H1 (cell line): ENCODE measurements around the gene CDCA4. TPM values are rescaled to one million over a fixed set of nuclear protein-coding genes. Genes with fewer than 3 reads are reported as not detected.

ENCODE experiments used
- CTCF ChIA-PET: fragments of 300-600 bp; sonication (Branson Sonifier 250); formaldehyde crosslinking; loops from one replicate; lab custom pipeline; 2021; ENCODE audit not compliant: partially characterized antibody; lab: Charles Lee
- POLR2A ChIA-PET: fragments of 300-600 bp; sonication (Branson Sonifier 250); formaldehyde crosslinking; loops from one replicate; lab custom pipeline; 2021; ENCODE audit warnings: inconsistent platforms; ENCODE audit not compliant: partially characterized antibody; lab: Charles Lee
- DNase-seq, 2 experiments: peaks; one replicate each; pipeline versions ENCODE4 v3.0.0 to v3.0.0-alpha.2; 2010 to 2022; ENCODE audit warnings: low spot score in 2 of 2, low read depth in 1 of 2, mixed read lengths in 1 of 2
- FAIRE-seq: peaks from 2 replicates; lab custom pipeline; 2011; peaks lifted over from hg19 to GRCh38; lab: Jason Lieb, UNC
- H2AFZ ChIP-seq: 2 replicates; pipeline ENCODE4 v1.8.1; 2012; ENCODE audit warnings: low read length, inconsistent platforms
- H2AK5ac ChIP-seq: 2 replicates; pipeline ENCODE4 v1.6.1; 2013; ENCODE audit warnings: low read depth, low read length
- H2BK120ac ChIP-seq: replicated peaks from 2 replicates; pipeline ENCODE3; 2013; ENCODE audit warnings: low read depth, low read length, inconsistent platforms
- H2BK12ac ChIP-seq: 2 replicates; pipeline ENCODE4 v1.6.1; 2013; ENCODE audit warnings: low read depth, low read length
- H2BK15ac ChIP-seq: 2 replicates; pipeline ENCODE4 v1.6.1; 2013; ENCODE audit warnings: low read length
- H2BK20ac ChIP-seq: 2 replicates; pipeline ENCODE4 v1.6.1; 2013; ENCODE audit warnings: low read length
- H2BK5ac ChIP-seq: 2 replicates; pipeline ENCODE4 v1.6.1; 2013; ENCODE audit warnings: low read depth, low read length
- H3K14ac ChIP-seq: 2 replicates; pipeline ENCODE4 v1.6.1; 2013; ENCODE audit warnings: inconsistent platforms; ENCODE audit not compliant: insufficient read length
- H3K18ac ChIP-seq: 2 replicates; pipeline ENCODE4 v1.6.1; 2013; ENCODE audit warnings: low read length; ENCODE audit errors: extremely low read depth
- H3K23ac ChIP-seq: 2 replicates; pipeline ENCODE4 v1.6.1; 2013; ENCODE audit warnings: inconsistent platforms; ENCODE audit not compliant: insufficient read length
- H3K23me2 ChIP-seq: 2 replicates; pipeline ENCODE4 v1.6.1; 2013; ENCODE audit warnings: low read depth, low read length
- H3K27ac ChIP-seq: 2 replicates; pipeline ENCODE4 v1.6.1; 2011; ENCODE audit warnings: low read depth, low read length, inconsistent platforms
- H3K27me3 ChIP-seq, 4 experiments: replicated peaks in 1 of 4; 1 replicate in 1 of 4; 2 replicates in 3 of 4; pipeline versions ENCODE4 v1.6.1 to v1.8.1; 2011 to 2013; ENCODE audit warnings: low read length in 3 of 4, mild to moderate bottlenecking in 3 of 4, inconsistent platforms in 2 of 4, mixed read lengths in 2 of 4, moderate library complexity in 1 of 4; ENCODE audit not compliant: control insufficient read depth in 3 of 4, insufficient read depth in 3 of 4; ENCODE audit errors: extremely low read depth in 1 of 4
- H3K36me3 ChIP-seq, 4 experiments: 2 replicates each; pipeline versions ENCODE4 v1.6.1 to v1.8.1; 2011 to 2013; ENCODE audit warnings: mild to moderate bottlenecking in 4 of 4, low read length in 3 of 4, moderate library complexity in 2 of 4, control low read depth in 1 of 4, inconsistent platforms in 1 of 4; ENCODE audit not compliant: insufficient read depth in 4 of 4, control insufficient read depth in 2 of 4
- H3K4ac ChIP-seq: replicated peaks from 2 replicates; pipeline ENCODE3; 2013; ENCODE audit warnings: low read length, low read depth, mixed read lengths, inconsistent platforms; ENCODE audit not compliant: insufficient read length
- H3K4me1 ChIP-seq, 4 experiments: replicated peaks in 1 of 4; 1 replicate in 1 of 4; 2 replicates in 3 of 4; pipeline versions ENCODE4 v1.6.1 to v1.8.1; 2011 to 2013; ENCODE audit warnings: low read length in 3 of 4, inconsistent platforms in 2 of 4, mixed read lengths in 1 of 4; ENCODE audit not compliant: insufficient read depth in 4 of 4, control insufficient read depth in 3 of 4
- H3K4me2 ChIP-seq, 2 experiments: 2 replicates each; pipeline versions ENCODE4 v1.6.1 to v1.8.1; 2011 to 2013; ENCODE audit warnings: low read depth in 2 of 2, low read length in 2 of 2, control low read depth in 1 of 2, inconsistent platforms in 1 of 2, mild to moderate bottlenecking in 1 of 2; ENCODE audit not compliant: insufficient read depth in 1 of 2
- H3K4me3 ChIP-seq, 4 experiments: fragments of 200-600, 300-600 bp in 1 of 4; sonication (generic), shearing (Covaris generic), sonication (Bioruptor Twin) in 1 of 4; 2 replicates each; pipeline versions ENCODE4 v1.5.1 to v1.8.1; 2011 to 2016; ENCODE audit warnings: low read length in 4 of 4, low read depth in 3 of 4, control low read depth in 2 of 4, inconsistent platforms in 2 of 4, mild to moderate bottlenecking in 2 of 4, mixed read lengths in 1 of 4, moderate library complexity in 1 of 4; ENCODE audit not compliant: insufficient read depth in 2 of 4; ENCODE audit errors: extremely low read depth in 1 of 4
- H3K56ac ChIP-seq: replicated peaks from 2 replicates; pipeline ENCODE3; 2013; ENCODE audit warnings: low read depth, mild to moderate bottlenecking, mixed read lengths, low read length, inconsistent platforms; ENCODE audit not compliant: insufficient read length
- H3K79me1 ChIP-seq: 2 replicates; pipeline ENCODE4 v1.6.1; 2013; ENCODE audit warnings: low read depth, low read length, control low read depth
- H3K79me2 ChIP-seq, 2 experiments: 2 replicates each; pipeline versions ENCODE4 v1.6.1 to v1.8.1; 2012 to 2013; ENCODE audit warnings: low read length in 2 of 2, mild to moderate bottlenecking in 2 of 2, inconsistent platforms in 1 of 2; ENCODE audit not compliant: insufficient read depth in 2 of 2, control insufficient read depth in 1 of 2
- H3K9ac ChIP-seq, 4 experiments: replicated peaks in 1 of 4; 1 replicate in 1 of 4; 2 replicates in 3 of 4; pipeline versions ENCODE4 v1.6.1 to v1.8.1; 2011 to 2013; ENCODE audit warnings: low read depth in 3 of 4, low read length in 3 of 4, control low read depth in 2 of 4, mild to moderate bottlenecking in 2 of 4, moderate library complexity in 2 of 4, inconsistent platforms in 1 of 4; ENCODE audit errors: extremely low read depth in 1 of 4
- H3K9me3 ChIP-seq, 2 experiments: 2 replicates each; pipeline versions ENCODE4 v1.6.1 to v1.8.1; 2012 to 2013; ENCODE audit warnings: mild to moderate bottlenecking in 2 of 2, moderate library complexity in 2 of 2, control low read depth in 1 of 2, inconsistent platforms in 1 of 2, low read depth in 1 of 2, low read length in 1 of 2, mixed read lengths in 1 of 2; ENCODE audit not compliant: insufficient read depth in 2 of 2
- H4K20me1 ChIP-seq, 2 experiments: replicated peaks in 1 of 2; 2 replicates each; pipeline versions ENCODE3 to v1.8.1; 2011 to 2013; ENCODE audit warnings: inconsistent platforms in 2 of 2, low read length in 2 of 2, mild to moderate bottlenecking in 1 of 2; ENCODE audit not compliant: insufficient read depth in 2 of 2, control insufficient read depth in 1 of 2
- H4K5ac ChIP-seq: 2 replicates; pipeline ENCODE4 v1.6.1; 2013; ENCODE audit warnings: low read length, low read depth, mixed read lengths, inconsistent platforms; ENCODE audit not compliant: insufficient read length
- H4K8ac ChIP-seq: 2 replicates; pipeline ENCODE4 v1.8.0; 2013; ENCODE audit warnings: mild to moderate bottlenecking, moderate library complexity, low read length, inconsistent platforms; ENCODE audit not compliant: insufficient read depth; ENCODE audit errors: extremely low read depth
- H4K91ac ChIP-seq: replicated peaks from 2 replicates; pipeline ENCODE3; 2013; ENCODE audit warnings: low read length, mixed read lengths, inconsistent platforms; ENCODE audit not compliant: insufficient read length
- BACH1 ChIP-seq: IDR thresholded peaks from 2 replicates; pipeline ENCODE4 v1.6.1; 2012; ENCODE audit warnings: low read length, improper control_type of control experiment
- CREB1 ChIP-seq: IDR thresholded peaks from 2 replicates; pipeline ENCODE4 v1.6.1; 2012; ENCODE audit warnings: inconsistent platforms
- CTCF ChIP-seq, 3 experiments: IDR thresholded peaks; 1 replicate in 2 of 3; 2 replicates in 1 of 3; pipeline versions ENCODE4 v1.5.1 to v1.6.1; 2011; ENCODE audit warnings: low read length in 3 of 3, mild to moderate bottlenecking in 3 of 3, inconsistent platforms in 2 of 3, low read depth in 1 of 3, moderate library complexity in 1 of 3; ENCODE audit not compliant: insufficient read depth in 1 of 3; ENCODE audit errors: control extremely low read depth in 1 of 3
- POLR2AphosphoS5 ChIP-seq: IDR thresholded peaks from 2 replicates; pipeline ENCODE4 v1.6.1; 2011; ENCODE audit warnings: low read depth, low read length
- RAD21 ChIP-seq, 2 experiments: IDR thresholded peaks in 1 of 2; conservative IDR thresholded peaks in 1 of 2; 2 replicates each; pipeline ENCODE4 v1.6.1; 2011; ENCODE audit warnings: low read depth in 2 of 2, low read length in 2 of 2, improper control_type of control experiment in 1 of 2, inconsistent platforms in 1 of 2, mild to moderate bottlenecking in 1 of 2, moderate library complexity in 1 of 2
- WGBS, 2 experiments: shearing (Covaris generic) in 1 of 2; methylation state at CpG; one replicate each; pipeline versions ENCODE4 v1.1.6 to v1.1.7; 2013 to 2015; ENCODE audit warnings: low lambda C conversion rate in 2 of 2, mixed read lengths in 2 of 2, inconsistent platforms in 1 of 2, low coverage in 1 of 2, missing lambda C conversion rate in 1 of 2; ENCODE audit not compliant: insufficient replicate concordance in 2 of 2, insufficient coverage in 1 of 2, insufficient read length in 1 of 2; ENCODE audit errors: extremely low coverage in 1 of 2, missing lambda C conversion rate in 1 of 2; 5-methylcytosine and 5-hydroxymethylcytosine counted together
- polyA plus RNA-seq, 7 experiments: library from polyadenylated mRNA; depleted of rRNA in 3 of 7; stranded (reverse) in 5 of 7; unstranded in 2 of 7; fragments of >200 nt in 5 of 7; fragments of 200-250 nt in 2 of 7; gene quantifications; 1 replicate in 5 of 7; 2 replicates in 1 of 7; 4 replicates in 1 of 7; pipeline versions ENCODE4 v1.2.1 to v1.2.3, GENCODE V29; 2011 to 2013; ENCODE audit warnings: missing spikeins in 2 of 7, mixed read lengths in 2 of 7
- total RNA-seq: library from RNA; stranded (reverse); fragmentation: NEBNext Ultra II Directional; extraction: Animal tissue kit (Norgen Biotek cat#: 25700); gene quantifications from 2 replicates; pipeline ENCODE4 v1.2.1, GENCODE V29; 2021

Gene CDCA4
- total and polyA plus RNA-seq, 2 of the 8 experiments (the other 6 are each of a cell fraction or from before 2014, with no cell fraction given): 49.9 to 62.4 TPM

- Histone ChIP-seq H3K27me3 (peaks cover 18 to 38% (median 31%) of the 10 kb centered on the region in 4 experiments), H3K79me2 (no peaks in the 10 kb centered on the region), H4K8ac (peak overlapping the region; percentile 3), H3K56ac (no peak overlapping the region), H3K4me1 (peaks cover 0 to 11% (median 9%) of the 10 kb centered on the region in 4 experiments; a peak in 5 of 7 replicates), H2BK120ac (no peak overlapping the region), H3K23ac (no peak overlapping the region), H3K23me2 (peaks cover 10% of the 10 kb centered on the region; the same call in 1 of the 2 replicates), H3K14ac (no peak overlapping the region), H2BK12ac (no peak overlapping the region), H4K20me1 (peaks cover 4 to 13% of the 10 kb centered on the region in 2 experiments), H3K4me3 (no peak overlapping the region), H2BK5ac (no peak overlapping the region), H3K9me3 (no peaks in the 10 kb centered on the region), H4K5ac (no peak overlapping the region), H2AFZ (no peak overlapping the region), H3K36me3 (no peaks in the 10 kb centered on the region; a peak in 1 of 8 replicates), H2AK5ac (no peak overlapping the region), H3K79me1 (no peaks in the 10 kb centered on the region), H3K27ac (no peak overlapping the region), H3K4ac (no peak overlapping the region), H3K18ac (no peak overlapping the region), H4K91ac (no peak overlapping the region), H2BK15ac (peak overlapping the region; percentile 53; the same call in 1 of the 2 replicates), H3K9ac (no peak overlapping the region)
- no peak for FAIRE-seq
- ChIA-PET CTCF (interaction anchor here (0.8 to 11.5 kb wide), 29 partner anchors 8 to 416 kb away, joined by 3 to 161 read pairs (median 4); partner anchors contain the start of gene CLBA1), POLR2A (interaction anchor here (1.1 kb wide), 1 partner anchor 43 kb away, joined by 3 read pairs; no protein-coding TSS in a partner anchor)
- 54% methylated on average over 19 of the region's 21 CpGs; no CpG with 5 or more reads in 1 of the 2 experiments for WGBS, 2 experiments
- peak; percentile 73 to 85 for TF ChIP-seq RAD21 (IDR thresholded peaks at IDR 0.05 in 1 of 2, conservative IDR thresholded peaks at IDR 0.05 in 1 of 2; ENCODE audit: low read depth in 2 of 2, low read length in 2 of 2)
- peak; percentile 66; the same call in 1 of the 2 replicates for TF ChIP-seq BACH1
- TF ChIP-seq CREB1: peak; percentile 55; the same call in 1 of the 2 replicates
- peak in 2 of 3 experiments; percentile 85 to 93; a peak in 3 of 4 replicates for TF ChIP-seq CTCF (IDR thresholded peaks at IDR 0.05; ENCODE audit: control extremely low read depth in 1 of 3, insufficient read depth in 1 of 3, low read depth in 1 of 3, low read length in 3 of 3)
- no peak for TF ChIP-seq POLR2AphosphoS5
- TF ChIP-seq, all 59 proteins: peak for 4
- Histone ChIP-seq H3K4me2 (no peak overlapping the region), H2BK20ac (no peak overlapping the region)
- peak in 1 of 2 experiments; percentile 90 for DNase-seq
Measured at GRCh38 chr14:104976198-104977007, 44.5 kb downstream of the CDCA4 start.
